ENCODE data around the gene SNX25.
"Not testable (repeated sequence)": the region's sequence is repeated elsewhere in the genome, so short reads cannot be mapped to it uniquely, and the experiment has no call there.

SNX25 gene

DNA sequence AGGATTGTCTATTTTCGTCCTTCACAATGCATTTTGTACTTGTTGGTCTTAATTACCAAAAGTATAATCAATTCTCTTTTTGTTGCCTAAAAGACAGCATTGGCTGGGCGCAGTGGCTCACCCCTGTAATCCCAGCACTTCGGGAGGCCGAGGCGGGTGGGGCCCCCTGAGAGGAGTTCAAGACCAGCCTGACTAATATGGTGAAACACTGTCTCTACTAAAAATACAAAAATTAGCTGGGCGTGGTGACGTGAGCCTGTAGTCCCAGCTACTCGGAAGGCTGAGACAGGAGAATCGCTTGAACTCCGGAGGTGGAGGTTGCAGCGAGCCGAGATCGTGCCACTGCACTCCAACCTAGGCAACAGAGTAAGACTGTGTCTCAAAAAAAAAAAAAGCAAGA, 4.3 kb upstream of the SNX25 start:
- DNase-seq (ENCODE audit: low read depth): not testable (repeated sequence)

DNA sequence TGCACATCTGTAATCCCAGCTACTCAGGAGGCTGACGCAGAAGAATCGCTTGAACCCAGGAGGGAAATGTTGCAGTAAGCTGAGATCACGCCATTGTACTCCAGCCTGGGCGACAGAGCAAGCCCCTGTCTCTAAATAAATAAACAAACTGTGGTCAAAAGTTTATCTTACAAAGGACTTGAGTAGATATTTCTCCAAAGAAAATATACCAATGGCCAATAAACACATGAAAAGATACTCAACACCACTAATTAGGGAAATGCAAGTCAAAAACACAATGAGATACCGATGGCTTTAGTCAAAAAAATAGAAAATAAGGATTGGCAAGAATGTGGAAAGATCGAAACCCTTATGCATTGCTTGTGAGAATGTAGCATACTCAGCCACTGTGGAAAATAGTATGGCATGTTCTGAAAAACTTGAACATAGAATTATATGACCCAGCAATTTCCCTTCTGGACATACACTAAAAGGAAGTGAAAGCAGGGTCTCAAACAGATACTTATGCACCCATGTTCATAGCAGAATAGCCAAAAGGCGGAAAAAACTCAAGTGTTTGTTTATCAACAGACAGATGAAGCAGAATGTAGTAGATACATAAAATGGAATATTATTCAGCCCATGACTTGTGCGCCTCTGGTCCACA, 3.6 kb upstream of the SNX25 start:
- DNase-seq (ENCODE audit: low read depth): no peak

DNA sequence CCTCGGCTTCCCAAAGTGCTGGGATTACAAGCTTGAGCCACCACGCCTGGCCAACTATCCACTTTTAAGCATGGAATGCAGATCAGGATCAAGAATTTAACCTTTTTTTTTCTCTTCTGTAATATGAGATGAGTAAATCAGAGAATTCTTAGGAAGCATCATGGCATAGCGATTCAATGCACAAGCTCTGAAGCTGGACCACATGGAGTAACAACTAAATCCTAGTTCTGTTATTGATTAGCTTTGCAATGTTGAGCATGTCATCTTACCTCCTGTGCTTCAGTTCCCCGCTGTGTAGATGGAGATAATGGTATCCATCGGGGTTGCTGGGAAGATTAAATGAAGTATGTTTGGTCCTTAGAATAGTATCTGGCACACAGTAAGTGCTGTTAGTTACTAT, 1.9 kb upstream of the SNX25 start:
- no peak for DNase-seq (ENCODE audit: low read depth)

DNA sequence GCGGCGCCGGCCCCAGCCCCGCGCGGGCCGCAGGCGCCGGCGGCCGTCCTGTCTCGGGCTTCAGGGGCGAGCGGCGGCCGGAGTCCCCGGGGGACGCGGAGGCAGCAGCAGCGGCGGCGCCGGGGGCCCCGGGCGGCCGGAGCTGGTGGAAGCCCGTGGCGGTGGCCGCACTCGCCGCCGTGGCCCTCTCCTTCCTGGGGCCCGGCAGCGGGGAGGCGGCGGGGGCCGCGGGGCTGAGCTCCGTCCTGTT, 379 bp downstream of the SNX25 start:
- DNase-seq (ENCODE audit: low read depth): not testable (repeated sequence)

DNA sequence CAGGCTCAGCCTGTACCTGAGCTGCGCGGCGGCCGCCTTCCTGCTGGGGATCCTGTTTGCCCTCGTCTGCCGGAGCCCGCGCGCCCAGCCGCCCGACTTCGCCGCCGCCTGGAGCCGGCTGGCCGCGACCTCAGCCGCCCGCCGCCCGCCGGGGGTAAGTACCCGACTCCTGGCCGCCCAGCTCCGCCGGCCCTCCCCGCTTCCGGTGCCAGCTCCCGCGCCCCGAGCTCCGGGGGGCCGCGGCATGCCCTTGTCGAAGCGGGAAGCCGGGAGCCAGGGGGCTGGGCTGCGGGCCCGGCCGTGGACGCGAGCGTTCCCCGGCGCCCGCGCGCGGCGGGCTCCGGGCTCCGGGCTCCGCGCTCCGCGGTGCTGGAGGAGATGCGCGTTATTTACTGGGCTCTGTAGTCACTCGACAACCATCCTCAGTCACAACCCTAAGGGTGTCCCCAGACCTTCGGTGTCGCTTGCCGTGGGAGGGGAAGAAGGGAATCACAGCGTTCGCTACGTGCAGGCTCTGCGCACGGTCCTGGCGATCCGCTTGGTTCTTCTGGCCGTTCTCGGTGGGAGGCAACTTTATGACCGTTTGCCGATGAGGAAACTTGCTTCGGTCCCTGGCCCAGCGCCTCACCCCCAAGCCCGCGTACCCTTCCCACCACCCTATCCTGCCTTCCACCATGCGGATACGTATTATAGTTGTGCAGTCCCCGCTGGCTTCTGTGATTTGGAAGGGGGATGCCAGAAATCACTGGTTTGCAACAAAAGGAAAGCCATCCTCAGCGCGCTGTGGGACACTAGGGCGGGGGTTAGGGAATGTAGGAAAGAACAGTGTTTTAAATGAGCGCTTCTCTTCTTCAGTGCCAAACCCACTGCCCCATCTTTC, 944 bp downstream of the SNX25 start:
- DNase-seq (ENCODE audit: low read depth): no peak

DNA sequence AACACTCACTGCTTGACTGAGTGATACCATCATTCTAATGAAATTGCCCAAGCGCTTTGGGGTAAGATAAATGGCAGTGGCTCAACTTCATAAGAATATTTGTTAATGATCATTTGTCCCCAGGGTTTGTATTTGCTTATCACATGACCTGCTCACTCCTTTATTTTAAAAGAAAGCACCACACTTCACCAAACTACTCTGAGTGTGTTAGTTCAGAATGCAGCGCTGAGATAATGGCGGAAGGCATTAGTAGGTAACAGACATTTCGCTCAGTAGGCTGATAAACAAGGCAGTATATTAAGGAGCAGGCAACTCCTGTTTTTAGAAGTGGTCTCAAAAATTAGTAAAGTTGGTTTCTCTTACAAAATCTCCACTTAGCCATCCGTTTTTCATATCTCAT, 1.6 kb downstream of the SNX25 start:
- DNase-seq (ENCODE audit: low read depth): no peak

DNA sequence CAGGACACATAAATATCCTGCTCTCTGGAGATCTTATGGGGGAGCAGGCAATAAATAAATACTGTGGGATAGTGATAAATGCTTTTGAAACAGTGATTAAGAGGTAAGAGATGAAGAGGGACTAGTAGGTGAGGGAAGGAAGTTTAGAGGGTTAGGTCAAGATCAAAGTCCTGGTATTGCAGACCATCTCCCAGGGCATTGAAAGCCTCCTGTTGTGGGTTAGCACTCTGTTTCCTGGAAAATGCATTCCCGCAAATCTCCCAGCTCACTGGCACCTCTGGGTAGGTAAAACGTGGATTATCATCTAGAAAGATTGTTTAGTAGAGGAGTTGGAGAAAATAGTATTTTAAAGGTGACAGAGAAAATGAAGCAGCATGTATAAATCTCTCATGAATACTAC, 2.2 kb downstream of the SNX25 start:
- DNase-seq (ENCODE audit: low read depth): no peak

DNA sequence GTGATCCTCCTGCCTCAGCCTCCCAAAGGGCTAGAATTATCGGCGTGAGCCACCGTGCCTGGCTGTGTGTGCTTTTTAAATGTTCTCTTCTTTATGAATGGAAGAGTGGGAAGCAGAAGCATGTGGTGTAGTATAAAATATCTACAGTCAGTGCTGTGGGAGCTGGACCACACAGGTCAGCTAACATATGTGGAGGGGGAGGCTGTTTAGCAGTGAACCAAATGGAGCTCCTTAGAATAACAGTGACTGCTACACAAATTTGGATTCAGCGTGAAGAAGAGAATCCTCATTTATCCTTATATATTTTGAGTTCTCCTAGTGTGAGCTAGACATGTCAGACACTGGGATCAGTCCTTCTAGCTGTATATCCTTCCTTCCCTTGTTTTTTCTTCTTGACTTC, 3.2 kb downstream of the SNX25 start:
- DNase-seq (ENCODE audit: low read depth): no peak

DNA sequence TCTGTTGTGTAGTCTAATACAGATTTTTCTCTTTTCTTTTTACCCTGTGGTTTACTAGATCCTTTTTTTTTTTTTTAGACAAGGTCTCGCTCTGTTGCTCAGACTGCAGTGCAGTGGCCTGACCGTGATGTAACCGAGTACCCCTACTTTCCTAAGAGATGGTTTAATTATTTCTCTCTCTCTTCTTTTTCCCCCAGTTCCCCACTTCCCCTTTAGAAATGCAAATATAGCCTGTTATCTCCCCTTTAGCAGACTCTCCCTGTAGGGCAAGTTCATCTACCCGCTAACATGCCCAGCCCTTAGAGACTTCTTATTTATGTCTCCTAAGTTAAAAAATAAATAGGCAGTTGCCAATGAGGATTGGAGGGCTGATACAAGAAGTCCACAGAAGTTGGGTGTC, 4.5 kb downstream of the SNX25 start:
- no peak for DNase-seq (ENCODE audit: low read depth)

DNA sequence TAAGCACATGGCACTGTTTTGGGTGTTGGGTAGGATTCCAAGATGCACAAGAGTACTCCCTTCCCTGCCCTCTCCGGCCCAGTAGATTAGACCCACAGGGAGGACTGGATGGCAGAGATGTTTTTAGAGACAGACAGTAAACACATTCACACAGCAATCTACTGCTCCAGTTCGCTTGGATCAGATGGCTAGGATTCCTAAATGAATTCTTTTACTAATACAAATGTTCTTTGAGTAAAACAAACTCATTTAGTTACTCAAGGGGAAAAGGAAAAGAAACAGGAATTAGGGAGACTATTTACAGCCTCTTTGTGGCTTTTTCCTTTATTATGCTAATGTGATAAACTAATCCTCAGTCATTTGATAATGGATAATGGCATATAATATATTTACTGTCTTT, 5.9 kb downstream of the SNX25 start:
- no peak for DNase-seq (ENCODE audit: low read depth)

DNA sequence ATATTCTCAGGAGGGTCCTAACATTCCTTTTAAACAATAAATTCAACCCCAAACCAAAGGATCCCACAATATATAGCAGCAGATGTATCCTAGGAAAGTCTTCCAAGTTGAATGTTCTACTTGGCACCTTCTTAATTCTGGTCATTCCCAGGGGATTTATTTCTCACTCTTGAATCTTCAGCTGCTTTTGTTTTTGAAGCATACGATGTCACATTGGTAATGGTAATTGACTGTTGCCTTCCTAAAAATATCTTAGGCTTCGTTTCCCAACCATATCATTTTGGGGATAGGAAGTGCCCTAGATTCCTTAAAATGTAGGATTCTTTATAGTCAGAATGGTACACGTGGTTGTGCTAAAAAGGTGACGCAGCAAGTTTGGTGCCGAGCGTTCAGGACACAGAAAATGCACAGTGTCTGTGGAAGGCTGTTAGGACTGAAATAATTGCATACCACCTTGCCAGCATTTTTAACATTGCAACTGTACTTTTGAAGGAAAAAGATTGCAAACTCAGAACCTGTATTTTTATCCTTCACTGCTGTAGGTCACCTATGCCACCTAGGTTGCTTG, 8.1 kb downstream of the SNX25 start:
- no peak for DNase-seq (ENCODE audit: low read depth)

DNA sequence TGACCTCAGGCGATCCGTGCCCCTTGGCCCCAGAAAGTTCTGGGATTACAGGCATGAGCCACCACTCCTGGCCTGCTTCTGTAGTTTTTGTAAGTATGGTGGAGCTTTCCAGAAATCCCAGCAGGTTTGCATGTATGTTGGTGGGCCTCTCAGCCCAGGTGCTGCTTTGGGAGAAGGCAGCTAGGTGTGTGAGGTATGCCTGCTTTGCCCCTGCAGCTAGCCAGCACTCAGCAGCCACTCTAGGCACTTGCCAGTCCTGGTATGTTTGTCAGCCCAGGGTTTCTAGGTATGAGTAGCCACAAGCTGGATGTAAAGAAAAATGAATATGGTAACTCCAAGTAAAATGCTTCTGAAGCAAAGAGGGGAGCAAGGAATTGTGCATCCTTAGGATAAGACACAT, 8.9 kb downstream of the SNX25 start:
- no peak for DNase-seq (ENCODE audit: low read depth)

DNA sequence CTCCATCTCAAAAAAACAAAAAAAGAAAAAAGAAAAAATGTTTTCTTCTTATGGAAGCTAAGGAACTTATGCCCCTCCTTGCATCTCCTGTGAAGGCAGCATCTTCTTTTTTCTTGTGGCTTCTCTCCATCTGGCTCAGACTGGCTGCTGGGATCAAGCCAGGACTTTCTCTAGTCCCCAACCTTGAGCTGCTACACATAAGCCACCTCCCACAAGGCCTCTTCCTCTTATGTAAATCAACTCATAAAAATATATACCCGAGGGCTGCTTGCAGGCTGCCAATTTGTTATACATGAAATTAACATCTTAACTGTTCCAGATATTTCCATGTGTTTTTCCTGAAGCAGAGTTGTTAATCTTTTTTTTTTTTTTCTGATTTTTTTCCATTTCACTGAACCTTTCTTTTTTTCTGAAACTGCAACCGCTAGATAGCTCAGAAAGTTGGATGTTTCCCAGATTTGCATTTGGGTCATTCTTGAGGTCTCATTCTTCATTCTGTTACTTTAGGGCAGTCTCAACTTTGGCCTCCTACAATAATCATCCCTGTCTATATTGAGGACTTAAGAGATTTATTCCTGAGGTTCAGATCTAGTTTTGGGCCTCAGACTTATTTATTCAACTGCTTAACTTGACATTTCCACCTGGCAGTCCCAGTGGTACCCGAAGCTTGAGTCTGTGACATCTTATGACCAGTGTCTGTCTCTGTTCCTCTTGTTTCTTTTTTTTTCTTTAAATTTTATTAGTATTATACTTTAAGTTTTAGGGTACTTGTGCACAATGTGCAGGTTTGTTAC, 10.3 kb downstream of the SNX25 start:
- no peak for DNase-seq (ENCODE audit: low read depth)

DNA sequence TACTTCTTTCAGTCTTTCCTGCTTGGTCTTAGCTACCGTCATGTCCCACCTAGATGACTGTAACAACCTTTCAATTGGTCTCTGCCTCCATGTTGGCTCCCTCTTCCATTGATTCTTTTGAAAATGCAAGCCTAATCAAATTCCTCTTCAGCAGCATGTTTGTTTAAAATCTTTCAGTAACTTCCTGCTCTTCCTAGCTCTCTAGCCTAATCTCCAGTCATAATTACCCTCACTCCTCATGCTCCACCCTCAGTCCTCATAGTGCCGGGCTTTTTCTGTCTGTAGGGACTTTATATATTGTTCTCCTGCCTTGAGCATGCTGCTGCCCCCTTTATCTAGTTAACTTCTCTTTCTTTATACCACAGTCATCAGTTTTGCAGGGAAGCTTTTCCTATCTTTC, 12.1 kb downstream of the SNX25 start:
- no peak for DNase-seq (ENCODE audit: low read depth)

DNA sequence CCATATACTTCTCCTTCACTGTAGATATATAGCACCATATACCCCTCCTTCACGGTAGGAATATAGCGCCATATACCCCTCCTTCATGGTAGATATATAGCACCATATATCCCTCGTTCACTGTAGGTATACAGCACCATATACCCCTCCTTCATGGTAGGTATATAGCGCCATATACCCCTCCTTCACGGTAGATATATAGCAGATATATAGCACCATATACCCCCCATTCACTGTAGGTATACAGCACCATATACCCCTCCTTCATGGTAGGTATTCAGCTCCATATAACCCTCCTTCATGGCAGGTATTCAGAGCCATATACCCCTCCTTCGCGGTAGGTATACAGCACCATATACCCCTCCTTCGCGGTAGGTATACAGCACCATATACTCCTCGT, 12.5 kb downstream of the SNX25 start:
- no peak for DNase-seq (ENCODE audit: low read depth)

DNA sequence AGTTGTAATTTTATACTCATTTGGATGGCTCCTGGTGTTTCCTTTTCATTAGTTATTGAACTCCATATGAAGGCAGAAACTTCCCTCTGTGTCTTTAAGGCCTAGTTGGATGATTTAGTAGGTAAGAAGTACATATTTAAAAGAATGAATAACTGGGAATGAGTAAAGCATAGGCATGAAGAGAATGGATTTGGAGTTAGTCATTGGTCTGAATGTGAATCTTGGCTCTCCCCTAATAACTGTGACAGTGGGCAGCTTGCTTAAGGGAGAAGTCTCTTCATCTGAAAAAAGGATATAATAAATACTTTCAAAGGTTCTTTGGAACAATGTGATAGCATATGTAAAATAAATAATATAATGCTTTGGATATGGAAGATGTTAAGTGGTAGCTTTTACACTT, 13.2 kb downstream of the SNX25 start:
- DNase-seq (ENCODE audit: low read depth): no peak

DNA sequence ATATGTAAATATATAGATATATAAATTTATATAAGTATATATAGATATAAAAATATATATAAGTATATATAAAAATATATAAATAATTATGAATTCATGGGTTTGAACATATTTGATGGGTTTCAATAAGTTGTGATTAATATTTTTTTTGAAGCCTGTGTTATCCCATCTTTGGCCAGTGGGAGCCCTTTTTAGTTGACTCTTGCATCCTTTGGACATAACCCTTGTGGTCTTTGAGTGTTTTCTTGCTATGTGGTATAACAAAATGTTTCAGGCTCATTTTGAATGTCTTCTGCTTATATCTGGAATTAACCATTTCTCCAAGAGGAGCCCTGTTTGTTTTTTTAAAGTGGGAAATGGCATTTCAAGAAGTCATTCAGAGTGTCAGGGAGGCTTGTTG, 15.2 kb downstream of the SNX25 start:
- DNase-seq (ENCODE audit: low read depth): no peak

DNA sequence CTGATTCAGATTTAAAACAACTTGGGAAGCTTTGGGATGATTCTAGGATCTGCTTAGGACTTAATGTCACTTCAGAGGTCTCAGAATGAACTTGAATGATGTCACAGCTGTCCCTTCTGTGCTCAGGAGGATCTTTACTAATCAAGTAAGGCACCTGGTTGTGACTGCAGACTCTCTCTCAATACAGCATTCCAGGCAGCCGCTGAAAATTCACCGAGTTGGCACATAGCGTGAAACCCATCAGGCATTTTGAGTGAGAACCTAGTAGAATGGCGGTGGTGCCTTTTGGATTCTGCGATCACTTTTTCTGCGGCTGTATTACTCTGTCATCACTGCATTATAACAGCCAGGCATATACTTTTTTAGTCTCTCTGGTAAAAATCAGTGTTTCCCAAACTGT, 16.5 kb downstream of the SNX25 start:
- DNase-seq (ENCODE audit: low read depth): no peak

DNA sequence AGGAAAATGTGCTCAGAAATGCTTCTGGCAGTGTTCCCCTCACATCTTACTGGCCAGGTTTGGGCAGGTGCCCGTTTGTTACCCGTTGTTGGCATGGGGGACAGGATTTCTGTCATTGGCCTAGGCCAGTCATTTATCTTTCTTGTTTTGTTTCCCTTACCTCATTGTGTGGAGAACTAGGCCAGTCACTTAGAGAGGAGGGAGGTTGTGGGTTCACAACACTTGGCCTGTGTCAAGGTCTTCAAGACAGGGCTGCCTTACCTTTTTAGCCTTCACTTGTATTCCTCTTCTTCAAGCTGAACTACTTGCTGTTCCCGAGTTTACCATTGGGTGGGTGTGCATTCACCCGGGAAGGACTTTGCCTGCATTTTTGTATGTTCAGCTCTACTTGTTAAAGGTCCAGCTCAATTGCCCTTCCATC, 17.7 kb downstream of the SNX25 start:
- no peak for DNase-seq (ENCODE audit: low read depth)

DNA sequence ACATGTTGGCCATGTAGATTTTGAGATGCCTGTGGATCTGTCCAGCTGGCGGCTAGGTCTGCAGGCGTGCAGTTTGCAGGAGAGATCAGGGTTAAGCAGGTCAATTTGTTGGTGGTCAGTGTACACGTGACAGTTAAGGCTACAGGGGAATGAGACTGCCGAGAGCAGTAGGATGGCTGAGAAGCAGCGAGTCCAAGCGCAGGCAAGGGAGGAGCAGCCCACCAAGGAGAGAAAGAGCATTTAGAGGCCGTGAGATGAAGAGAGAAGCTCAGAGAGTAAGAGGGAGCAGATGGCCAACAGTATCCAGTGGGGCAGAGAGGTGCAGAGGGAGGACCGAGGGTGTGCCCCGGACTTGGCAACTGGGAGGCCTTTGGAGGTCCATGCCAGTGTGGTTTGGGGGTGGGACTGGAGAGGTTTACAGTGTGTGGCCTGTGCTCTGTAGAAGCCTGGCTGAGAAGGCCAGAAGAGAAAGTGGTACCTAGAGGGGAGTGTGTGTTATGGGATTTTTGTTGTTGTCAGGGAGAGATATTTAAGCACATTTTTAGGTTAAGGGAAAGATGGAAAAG, 18.4 kb downstream of the SNX25 start:
- DNase-seq (ENCODE audit: low read depth): no peak

DNA sequence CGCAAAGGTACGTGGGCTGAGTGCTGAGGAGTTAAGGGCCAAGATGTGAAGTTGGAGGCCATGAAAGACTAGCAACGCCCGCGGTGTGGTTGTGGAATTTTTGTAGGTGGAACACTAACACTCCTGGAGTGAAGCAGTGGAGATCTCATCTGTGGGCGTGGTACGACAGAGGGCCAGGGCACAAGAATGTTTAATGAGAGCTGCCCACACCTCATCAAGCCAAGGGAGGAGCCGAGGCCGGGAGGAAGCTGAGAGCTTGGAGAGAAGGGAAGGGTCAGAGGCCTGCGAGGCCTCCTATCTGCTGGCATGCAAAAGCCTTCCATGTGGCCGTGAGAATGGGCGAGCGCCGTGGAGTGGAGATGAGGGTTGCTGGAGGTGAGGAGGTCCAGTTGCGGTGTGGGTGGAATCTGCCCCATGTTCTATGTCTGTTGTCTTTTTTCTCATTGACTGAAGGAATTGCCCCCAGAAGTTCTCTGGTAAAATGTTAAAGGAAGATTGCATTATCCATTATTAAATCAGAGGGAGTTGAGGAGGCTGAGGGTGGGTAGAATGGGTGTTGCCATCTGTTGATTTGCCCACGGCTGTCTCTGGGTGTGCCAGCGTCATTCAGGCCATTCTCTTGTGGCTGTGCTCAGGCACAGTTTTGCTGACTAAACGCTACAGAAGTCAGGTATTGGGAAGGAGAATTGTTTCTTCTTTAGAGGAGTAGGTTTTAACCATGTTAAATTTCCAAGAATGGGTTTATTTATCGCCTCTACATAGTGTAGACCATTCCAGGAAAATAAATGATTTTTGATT, 19.8 kb downstream of the SNX25 start:
- no peak for DNase-seq (ENCODE audit: low read depth)

DNA sequence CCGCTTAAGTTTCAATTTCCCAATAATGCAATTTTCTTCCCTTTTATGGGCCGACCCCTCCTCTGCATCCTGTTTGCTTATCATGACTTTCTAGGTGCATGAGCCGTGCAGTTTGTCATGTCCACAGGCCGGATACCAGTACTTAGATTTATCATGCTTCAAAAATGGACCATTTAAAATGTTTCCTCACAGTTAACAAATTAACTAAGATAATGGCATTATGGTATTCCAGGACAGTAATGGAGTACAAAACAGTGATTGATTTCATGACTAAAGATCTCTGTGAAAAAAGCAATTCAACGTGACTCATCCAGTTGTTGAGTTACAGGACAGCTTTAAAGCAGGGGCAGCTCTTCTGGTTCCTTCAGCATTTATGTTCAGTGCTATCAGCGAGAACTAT, 23.0 kb downstream of the SNX25 start:
- DNase-seq (ENCODE audit: low read depth): no peak

Data from stimulated activated CD8-positive, alpha-beta memory T cell treated with anti-CD3 and anti-CD28 coated beads, Interleukin-15, amount 100 ng/mL, for 1 hour (primary cell).